GM21360 (cell line): ENCODE data around the gene IRX3.

Experiments
- ATAC-seq: cut with Tn5 transposase; IDR thresholded peaks from one replicate; pipeline ENCODE4 v1.9.1; 2021; ENCODE audit warnings: mild to moderate bottlenecking, moderate library complexity; ENCODE audit not compliant: unreplicated experiment

Gene IRX3

GRCh38 chr16:54286366-54287130 is at the start of gene IRX3:
Gene IRX3, minus strand, starts transcription at chr16:54286787. Its CDS starts 737 bp downstream, at chr16:54286050.
- no peak for ATAC-seq

- ATAC-seq = no peak
Observed at GRCh38 chr16:54335230-54335629, 48.6 kb upstream of the IRX3 start.

GRCh38 chr16:54334208-54334607 is 47.6 kb upstream of the IRX3 start:
- ATAC-seq = no peak

- no peak for ATAC-seq
Observed at GRCh38 chr16:54331241-54332002, 44.8 kb upstream of the IRX3 start.

GRCh38 chr16:54327609-54328008 is 41.0 kb upstream of the IRX3 start:
- no peak for ATAC-seq

- no peak for ATAC-seq
Observed at GRCh38 chr16:54326266-54326662, 39.7 kb upstream of the IRX3 start.

- ATAC-seq = no peak
Observed at GRCh38 chr16:54325616-54326265, 39.2 kb upstream of the IRX3 start.

- no peak for ATAC-seq
Observed at GRCh38 chr16:54324716-54325115, 38.1 kb upstream of the IRX3 start.

GRCh38 chr16:54320697-54321340 is 34.2 kb upstream of the IRX3 start:
- no peak for ATAC-seq

- ATAC-seq = no peak
Observed at GRCh38 chr16:54318941-54319340, 32.4 kb upstream of the IRX3 start.

GRCh38 chr16:54317101-54317611 is 30.6 kb upstream of the IRX3 start:
- ATAC-seq = no peak

- ATAC-seq = no peak
Observed at GRCh38 chr16:54316095-54316889, 29.7 kb upstream of the IRX3 start.

GRCh38 chr16:54313789-54314188 is 27.2 kb upstream of the IRX3 start:
- no peak for ATAC-seq

- no peak for ATAC-seq
Observed at GRCh38 chr16:54312502-54312991, 26.0 kb upstream of the IRX3 start.

GRCh38 chr16:54309341-54309740 is 22.8 kb upstream of the IRX3 start:
- no peak for ATAC-seq

GRCh38 chr16:54305080-54305479 is 18.5 kb upstream of the IRX3 start:
- no peak for ATAC-seq

GRCh38 chr16:54303613-54304012 is 17.0 kb upstream of the IRX3 start:
- no peak for ATAC-seq

GRCh38 chr16:54297154-54297553 is 10.6 kb upstream of the IRX3 start:
- ATAC-seq = no peak

GRCh38 chr16:54296543-54296942 is 10.0 kb upstream of the IRX3 start:
- ATAC-seq = no peak
